ENCODE data around the gene C9orf153.

Gene C9orf153

DNA sequence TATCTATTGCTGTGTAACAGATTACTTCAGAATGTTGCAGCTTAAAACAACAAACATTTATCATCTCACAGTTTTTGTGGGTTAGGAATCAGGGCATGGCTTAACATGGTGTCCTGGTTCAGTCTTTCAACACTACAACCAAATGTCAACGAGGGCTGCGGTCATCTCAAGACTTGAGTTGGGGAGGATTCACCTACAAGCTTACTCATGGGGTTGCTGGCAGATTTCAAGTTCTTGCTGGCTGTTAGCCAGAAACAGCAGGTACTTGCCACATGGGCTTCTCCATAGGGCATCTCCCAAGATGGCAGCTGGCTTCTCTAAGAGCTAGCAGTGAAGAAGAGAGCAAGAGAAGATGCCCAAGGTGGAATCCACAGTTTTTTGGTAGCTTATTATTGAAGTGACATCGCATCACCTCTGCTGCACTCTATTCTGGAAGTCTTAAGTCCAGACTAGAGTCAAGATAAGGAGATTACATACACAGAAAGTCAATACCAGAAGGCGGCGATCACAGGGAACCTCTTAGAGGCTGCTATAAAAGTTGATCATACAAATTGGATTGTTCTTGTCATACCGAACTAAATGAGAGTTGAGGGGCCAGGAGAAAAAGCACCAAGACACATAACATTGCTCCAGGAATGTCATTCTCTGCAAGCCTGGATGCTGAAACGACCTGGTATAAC lies 42.2 kb downstream of the C9orf153 start:
- Histone ChIP-seq H3K9me3 (replicated peaks in 1 of 2; ENCODE audit: control insufficient read depth in 2 of 2, insufficient read depth in 1 of 2, low read depth in 1 of 2, low read length in 2 of 2) (no peaks in the 10 kb centered on the region), H2BK15ac (ENCODE audit: low read length) (no peak overlapping the region), H2BK120ac (ENCODE audit: low read depth, low read length) (no peak overlapping the region), H3K79me1 (ENCODE audit: low read depth, low read length) (no peaks in the 10 kb centered on the region), H3K27me3 (ENCODE audit: control insufficient read depth in 3 of 3, insufficient read depth in 3 of 3, low read depth in 1 of 3, low read length in 3 of 3) (no peaks in the 10 kb centered on the region), H3K14ac (ENCODE audit: low read length) (no peak overlapping the region), H2BK5ac (ENCODE audit: low read length) (no peak overlapping the region), H3K4me1 (ENCODE audit: control insufficient read depth in 2 of 2, insufficient read depth in 1 of 2, low read depth in 1 of 2, low read length in 2 of 2) (no peaks in the 10 kb centered on the region), H4K8ac (ENCODE audit: low read depth, low read length) (no peak overlapping the region), H2BK12ac (ENCODE audit: low read length) (no peak overlapping the region), H4K91ac (ENCODE audit: low read depth, low read length, poor library complexity) (no peak overlapping the region), H3K36me3 (replicated peaks in 1 of 2; ENCODE audit: control insufficient read depth in 2 of 2, insufficient read depth in 2 of 2, low read length in 2 of 2) (no peaks in the 10 kb centered on the region), H3K18ac (ENCODE audit: low read length) (no peak overlapping the region), H3K23ac (ENCODE audit: low read depth, low read length, poor library complexity) (no peak overlapping the region), H3K4me3 (ENCODE audit: low read length in 2 of 2) (no peak overlapping the region), H2AFZ (ENCODE audit: low read length) (no peak overlapping the region), H3K4me2 (ENCODE audit: insufficient read depth, low read length, poor library complexity, severe bottlenecking) (no peak overlapping the region), H3K27ac (replicated peaks; ENCODE audit: low read length) (no peak overlapping the region), H3K4ac (ENCODE audit: low read length) (no peak overlapping the region), H3K9ac (ENCODE audit: low read depth, low read length, poor library complexity) (no peak overlapping the region), H2AK5ac (ENCODE audit: low read depth, low read length) (no peak overlapping the region)
- DNase-seq (ENCODE audit: low spot score), result no peak
- no CpG with 5 or more reads among the region's 7 CpGs for WGBS, 2 donors (ENCODE audit: extremely low coverage in 2 of 2, insufficient read length in 2 of 2, insufficient replicate concordance in 1 of 2)

DNA sequence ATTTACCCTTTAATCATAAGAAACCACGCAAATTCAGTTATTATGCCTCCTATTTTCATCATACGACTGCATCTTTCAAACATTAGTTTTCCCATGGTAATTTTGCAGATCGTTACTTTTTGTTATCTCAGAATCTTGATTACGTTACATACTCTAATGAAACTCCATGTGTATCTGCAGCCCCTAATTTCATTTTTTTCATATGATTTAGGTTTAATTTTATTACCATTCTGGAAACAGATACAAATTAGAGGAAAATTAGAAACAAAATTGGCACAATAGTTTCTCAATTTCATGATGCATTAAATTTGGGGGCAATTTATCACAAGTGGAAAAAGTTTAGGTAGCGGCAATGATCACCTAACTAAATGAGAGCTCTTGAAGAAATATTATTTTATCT lies 52.3 kb downstream of the C9orf153 start:
- H3K36me3 ChIP-seq (replicated peaks in 1 of 2; ENCODE audit: control insufficient read depth in 2 of 2, insufficient read depth in 2 of 2, low read length in 2 of 2), result no peaks in the 10 kb centered on the region
- DNase-seq (ENCODE audit: low spot score), result no peak
- H2BK12ac ChIP-seq (ENCODE audit: low read length), result no peak overlapping the region
- no peak overlapping the region for H2BK15ac ChIP-seq (ENCODE audit: low read length)
- H2AFZ ChIP-seq (ENCODE audit: low read length), result no peak overlapping the region
- H3K14ac ChIP-seq (ENCODE audit: low read length), result no peak overlapping the region
- H3K4ac ChIP-seq (ENCODE audit: low read length), result no peak overlapping the region
- H2BK5ac ChIP-seq (ENCODE audit: low read length), result no peak overlapping the region
- H2AK5ac ChIP-seq (ENCODE audit: low read depth, low read length), result no peak overlapping the region
- H3K4me2 ChIP-seq (ENCODE audit: insufficient read depth, low read length, poor library complexity, severe bottlenecking), result no peak overlapping the region
- no peaks in the 10 kb centered on the region for H3K27me3 ChIP-seq (ENCODE audit: control insufficient read depth in 3 of 3, insufficient read depth in 3 of 3, low read depth in 1 of 3, low read length in 3 of 3)
- H3K23ac ChIP-seq (ENCODE audit: low read depth, low read length, poor library complexity), result no peak overlapping the region
- no peak overlapping the region for H3K9ac ChIP-seq (ENCODE audit: low read depth, low read length, poor library complexity)
- H3K9me3 ChIP-seq (replicated peaks in 1 of 2; ENCODE audit: control insufficient read depth in 2 of 2, insufficient read depth in 1 of 2, low read depth in 1 of 2, low read length in 2 of 2), result no peaks in the 10 kb centered on the region
- no peak overlapping the region for H3K18ac ChIP-seq (ENCODE audit: low read length)
- no peak overlapping the region for H4K91ac ChIP-seq (ENCODE audit: low read depth, low read length, poor library complexity)
- no peak overlapping the region for H2BK120ac ChIP-seq (ENCODE audit: low read depth, low read length)
- no peak overlapping the region for H3K4me3 ChIP-seq (ENCODE audit: low read length in 2 of 2)
- no peaks in the 10 kb centered on the region for H3K4me1 ChIP-seq (ENCODE audit: control insufficient read depth in 2 of 2, insufficient read depth in 1 of 2, low read depth in 1 of 2, low read length in 2 of 2)
- WGBS, 2 donors (ENCODE audit: extremely low coverage in 2 of 2, insufficient read length in 2 of 2, insufficient replicate concordance in 1 of 2), result no CpG with 5 or more reads among the region's 5 CpGs
- H3K27ac ChIP-seq (replicated peaks; ENCODE audit: low read length), result no peak overlapping the region
- H4K8ac ChIP-seq (ENCODE audit: low read depth, low read length), result no peak overlapping the region
- H3K79me1 ChIP-seq (ENCODE audit: low read depth, low read length), result no peaks in the 10 kb centered on the region

DNA sequence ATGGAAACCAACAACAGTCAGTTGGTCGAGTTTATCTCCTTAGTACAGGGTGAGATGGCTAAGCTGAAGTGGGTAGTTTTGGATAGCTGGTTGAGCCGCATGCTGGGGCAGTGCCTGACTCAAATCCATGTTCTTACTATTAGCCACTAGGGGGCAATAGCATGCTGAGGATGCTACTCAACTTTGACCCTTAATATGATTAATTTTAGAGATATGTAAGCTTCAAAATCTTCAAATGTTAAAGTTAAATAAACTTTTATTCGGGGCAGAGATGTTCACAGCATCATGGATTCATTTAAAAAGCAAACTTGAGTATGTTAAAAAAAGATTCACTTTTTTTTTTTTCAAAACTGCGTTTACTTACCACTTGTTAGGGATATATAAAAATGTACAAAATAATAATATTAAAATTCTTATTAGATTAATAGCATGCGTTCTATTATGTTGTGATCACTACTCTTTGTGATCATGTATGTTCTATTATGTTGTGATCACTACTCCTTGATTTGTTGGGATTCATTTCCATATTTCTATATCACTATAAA lies 57.0 kb downstream of the C9orf153 start:
- Histone ChIP-seq H4K8ac (ENCODE audit: low read depth, low read length) (no peak overlapping the region), H3K18ac (ENCODE audit: low read length) (no peak overlapping the region), H2BK120ac (ENCODE audit: low read depth, low read length) (no peak overlapping the region), H3K27ac (replicated peaks; ENCODE audit: low read length) (no peak overlapping the region), H3K14ac (ENCODE audit: low read length) (no peak overlapping the region), H2BK12ac (ENCODE audit: low read length) (no peak overlapping the region), H2BK15ac (ENCODE audit: low read length) (no peak overlapping the region), H4K91ac (ENCODE audit: low read depth, low read length, poor library complexity) (no peak overlapping the region), H3K9me3 (replicated peaks in 1 of 2; ENCODE audit: control insufficient read depth in 2 of 2, insufficient read depth in 1 of 2, low read depth in 1 of 2, low read length in 2 of 2) (no peaks in the 10 kb centered on the region), H3K4me3 (ENCODE audit: low read length in 2 of 2) (no peak overlapping the region), H2AFZ (ENCODE audit: low read length) (peak overlapping the region; percentile 54), H3K9ac (ENCODE audit: low read depth, low read length, poor library complexity) (no peak overlapping the region), H2AK5ac (ENCODE audit: low read depth, low read length) (no peak overlapping the region), H3K4me2 (ENCODE audit: insufficient read depth, low read length, poor library complexity, severe bottlenecking) (no peak overlapping the region), H2BK5ac (ENCODE audit: low read length) (no peak overlapping the region), H3K79me1 (ENCODE audit: low read depth, low read length) (no peaks in the 10 kb centered on the region), H3K4me1 (ENCODE audit: control insufficient read depth in 2 of 2, insufficient read depth in 1 of 2, low read depth in 1 of 2, low read length in 2 of 2) (no peaks in the 10 kb centered on the region), H3K23ac (ENCODE audit: low read depth, low read length, poor library complexity) (no peak overlapping the region), H3K4ac (ENCODE audit: low read length) (no peak overlapping the region), H3K27me3 (ENCODE audit: control insufficient read depth in 3 of 3, insufficient read depth in 3 of 3, low read depth in 1 of 3, low read length in 3 of 3) (no peaks in the 10 kb centered on the region), H3K36me3 (replicated peaks in 1 of 2; ENCODE audit: control insufficient read depth in 2 of 2, insufficient read depth in 2 of 2, low read length in 2 of 2) (no peaks in the 10 kb centered on the region)
- WGBS, 2 donors (ENCODE audit: extremely low coverage in 2 of 2, insufficient read length in 2 of 2, insufficient replicate concordance in 1 of 2), result no CpG with 5 or more reads among the region's 5 CpGs
- peak; percentile 6 for DNase-seq (ENCODE audit: low spot score)

DNA sequence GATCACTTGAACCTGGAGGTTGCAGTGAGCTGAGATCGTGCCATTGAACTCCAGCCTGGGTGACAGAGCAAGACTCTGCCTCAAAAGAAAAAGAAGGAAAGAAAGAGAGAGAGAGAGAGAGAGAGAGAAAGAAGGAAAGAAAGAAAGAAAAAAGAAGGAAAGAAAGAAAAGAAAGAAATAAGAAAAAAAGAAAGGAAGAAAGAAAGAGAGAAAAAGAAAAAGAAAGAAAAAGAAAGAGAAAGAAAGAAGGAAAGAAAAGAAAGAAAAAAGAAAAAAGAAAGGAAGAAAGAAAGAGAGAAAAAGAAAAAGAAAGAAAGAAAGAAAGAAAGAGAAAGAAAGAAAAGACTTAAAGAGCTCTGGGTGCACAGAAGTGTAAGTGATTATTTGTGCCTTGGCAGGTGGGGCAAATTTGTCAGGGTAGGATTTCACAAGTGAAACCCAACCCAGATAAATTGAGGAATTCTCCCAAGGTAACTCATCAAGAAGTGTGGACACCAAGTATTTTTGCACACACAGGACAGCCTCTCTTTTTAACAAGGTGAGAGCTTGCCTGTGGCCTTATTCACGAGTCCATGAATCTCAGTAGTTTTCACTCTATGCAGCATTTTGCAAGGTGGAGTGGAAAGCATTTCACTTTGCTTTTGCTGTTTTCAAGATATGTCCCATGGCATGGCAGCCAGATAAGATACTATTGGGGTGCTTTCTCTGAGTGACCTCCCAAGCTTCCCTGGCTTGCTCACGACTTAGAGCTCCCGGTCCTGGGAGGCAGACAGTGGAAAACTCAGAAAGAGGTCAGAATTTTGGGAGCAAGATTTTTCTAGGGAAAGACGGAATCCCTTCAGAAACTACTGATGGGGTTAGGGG lies 57.8 kb downstream of the C9orf153 start:
- no CpG with 5 or more reads among the region's 5 CpGs for WGBS, 2 donors (ENCODE audit: extremely low coverage in 2 of 2, insufficient read length in 2 of 2, insufficient replicate concordance in 1 of 2)
- Histone ChIP-seq H3K4ac (ENCODE audit: low read length) (no peak overlapping the region), H2BK12ac (ENCODE audit: low read length) (no peak overlapping the region), H3K79me1 (ENCODE audit: low read depth, low read length) (no peaks in the 10 kb centered on the region), H3K4me3 (ENCODE audit: low read length in 2 of 2) (no peak overlapping the region), H3K9me3 (replicated peaks in 1 of 2; ENCODE audit: control insufficient read depth in 2 of 2, insufficient read depth in 1 of 2, low read depth in 1 of 2, low read length in 2 of 2) (no peaks in the 10 kb centered on the region), H2AFZ (ENCODE audit: low read length) (peak overlapping the region; percentile 54), H2AK5ac (ENCODE audit: low read depth, low read length) (no peak overlapping the region), H2BK120ac (ENCODE audit: low read depth, low read length) (no peak overlapping the region), H4K91ac (ENCODE audit: low read depth, low read length, poor library complexity) (no peak overlapping the region), H3K9ac (ENCODE audit: low read depth, low read length, poor library complexity) (no peak overlapping the region), H3K18ac (ENCODE audit: low read length) (no peak overlapping the region), H3K4me2 (ENCODE audit: insufficient read depth, low read length, poor library complexity, severe bottlenecking) (no peak overlapping the region), H2BK15ac (ENCODE audit: low read length) (no peak overlapping the region), H3K23ac (ENCODE audit: low read depth, low read length, poor library complexity) (no peak overlapping the region), H3K27ac (replicated peaks; ENCODE audit: low read length) (no peak overlapping the region), H4K8ac (ENCODE audit: low read depth, low read length) (no peak overlapping the region), H3K36me3 (replicated peaks in 1 of 2; ENCODE audit: control insufficient read depth in 2 of 2, insufficient read depth in 2 of 2, low read length in 2 of 2) (no peaks in the 10 kb centered on the region), H3K4me1 (ENCODE audit: control insufficient read depth in 2 of 2, insufficient read depth in 1 of 2, low read depth in 1 of 2, low read length in 2 of 2) (no peaks in the 10 kb centered on the region), H3K27me3 (ENCODE audit: control insufficient read depth in 3 of 3, insufficient read depth in 3 of 3, low read depth in 1 of 3, low read length in 3 of 3) (no peaks in the 10 kb centered on the region), H3K14ac (ENCODE audit: low read length) (no peak overlapping the region), H2BK5ac (ENCODE audit: low read length) (no peak overlapping the region)
- DNase-seq (ENCODE audit: low spot score), result no peak

Data from neuronal stem cell (in vitro differentiated cells).